Skeletal muscle tissue (tissue), 4 donors: ENCODE data around the gene RMND1. TPM values are rescaled to one million over a fixed set of nuclear protein-coding genes. Genes with fewer than 3 reads are reported as not detected.

Experiments
- H3K27ac ChIP-seq: one replicate; pipeline ENCODE4 v1.7.0; 2013; ENCODE audit warnings: mild to moderate bottlenecking, low read depth, low read length, inconsistent platforms
- H3K27me3 ChIP-seq, 3 donors: one replicate each; pipeline ENCODE4 v1.7.0; 2013; ENCODE audit warnings: low read length in 3 of 3; ENCODE audit not compliant: control insufficient read depth in 3 of 3, insufficient read depth in 3 of 3
- H3K36me3 ChIP-seq, 3 donors: one replicate each; pipeline ENCODE4 v1.7.0; 2013; ENCODE audit warnings: low read length in 3 of 3; ENCODE audit not compliant: control insufficient read depth in 3 of 3, insufficient read depth in 3 of 3
- H3K4me1 ChIP-seq, 3 donors: one replicate each; pipeline ENCODE4 v1.7.0; 2013; ENCODE audit warnings: low read length in 3 of 3, mild to moderate bottlenecking in 3 of 3; ENCODE audit not compliant: control insufficient read depth in 3 of 3, insufficient read depth in 3 of 3
- H3K4me3 ChIP-seq, 3 donors: one replicate each; pipeline ENCODE4 v1.7.0; 2013; ENCODE audit warnings: low read length in 3 of 3
- H3K9ac ChIP-seq, 3 donors: one replicate each; pipeline ENCODE4 v1.7.0; 2013; ENCODE audit warnings: low read length in 3 of 3, mild to moderate bottlenecking in 3 of 3, moderate library complexity in 2 of 3, low read depth in 1 of 3
- H3K9me3 ChIP-seq, 3 donors: one replicate each; pipeline ENCODE4 v1.7.0; 2013; ENCODE audit warnings: low read length in 3 of 3; ENCODE audit not compliant: control insufficient read depth in 3 of 3
- total RNA-seq: library from RNA; depleted of rRNA; stranded (reverse); fragments of >200 nt; gene quantifications from one replicate; pipeline ENCODE4 v1.2.3, GENCODE V29; 2014
- donor health status: Osteomylitis.

RMND1 gene
- total RNA-seq, 1 donor from 2014 or later: 30.8 TPM

GRCh38 chr6:151380848-151381205 is 71.1 kb downstream of the RMND1 start:
- no peaks in the 10 kb centered on the region for H3K36me3 ChIP-seq
- peak overlapping the region in 1 of 3 donors; percentile 34 for H3K9ac ChIP-seq
- H3K4me1 ChIP-seq: peaks cover 3 to 10% (median 5%) of the 10 kb centered on the region in 3 donors
- no peaks in the 10 kb centered on the region for H3K9me3 ChIP-seq
- no peaks in the 10 kb centered on the region for H3K27me3 ChIP-seq
- H3K4me3 ChIP-seq: no peak overlapping the region
- H3K27ac ChIP-seq: no peak overlapping the region

DNA sequence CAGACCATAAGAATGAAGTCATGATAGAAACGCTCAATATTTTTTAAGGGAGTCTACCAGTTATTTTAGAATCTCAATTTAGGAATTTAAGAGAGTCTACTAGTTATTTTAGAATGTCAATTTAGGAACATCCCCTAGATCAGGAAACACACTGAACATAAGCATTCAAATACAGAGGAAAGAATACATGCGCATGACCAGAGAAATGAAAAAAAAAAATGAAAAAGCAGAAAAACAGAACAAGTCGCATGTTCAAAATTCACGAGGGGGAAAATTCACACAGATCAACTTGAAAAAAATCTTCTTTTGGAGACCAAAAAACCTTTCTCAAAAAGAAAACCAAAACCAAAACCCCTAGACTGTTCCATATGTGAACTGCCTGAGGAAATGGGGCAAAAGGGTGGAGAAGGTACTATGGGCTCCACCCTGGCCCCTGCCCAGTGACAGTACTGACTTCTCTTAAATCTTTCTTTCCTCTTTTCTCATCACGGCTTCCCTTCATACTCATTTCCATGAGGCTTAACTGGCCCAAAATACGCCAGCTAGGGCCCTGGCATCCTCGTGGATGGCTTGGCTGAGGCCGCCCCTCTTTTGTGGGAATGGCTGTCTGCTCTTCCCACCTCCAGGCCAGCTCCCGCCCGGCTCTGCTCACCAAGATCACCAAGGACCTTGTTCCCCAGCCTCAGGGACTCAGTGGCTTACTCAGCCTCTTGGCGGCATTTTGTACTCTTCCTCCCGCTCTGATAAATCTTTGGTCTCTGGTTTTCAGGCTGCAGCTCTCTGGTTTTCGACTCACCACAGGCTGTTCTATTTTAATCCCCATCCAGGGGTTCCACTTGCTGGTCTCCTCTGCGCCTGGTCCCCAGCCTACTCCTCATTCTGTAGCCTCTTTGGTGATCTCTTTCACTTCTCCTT is 71.7 kb downstream of the RMND1 start:
- H3K9me3 ChIP-seq: no peaks in the 10 kb centered on the region

GRCh38 chr6:151377095-151377494 is 74.8 kb downstream of the RMND1 start:
- no peaks in the 10 kb centered on the region for H3K9me3 ChIP-seq
- no peaks in the 10 kb centered on the region for H3K27me3 ChIP-seq
- no peak overlapping the region for H3K9ac ChIP-seq
- peaks cover 2 to 6% (median 6%) of the 10 kb centered on the region in 3 donors for H3K36me3 ChIP-seq
- peaks cover 5 to 19% (median 8%) of the 10 kb centered on the region in 3 donors for H3K4me1 ChIP-seq
- H3K27ac ChIP-seq: no peak overlapping the region
- H3K4me3 ChIP-seq: no peak overlapping the region

More for the DNA sequence above, 71.7 kb downstream of the RMND1 start:
- Histone ChIP-seq H3K27me3 (no peaks in the 10 kb centered on the region), H3K36me3 (no peaks in the 10 kb centered on the region), H3K4me1 (peaks cover 3 to 10% (median 5%) of the 10 kb centered on the region in 3 donors), H3K27ac (no peak overlapping the region), H3K9ac (peak overlapping the region in 2 of 3 donors; percentile 28 to 34), H3K4me3 (peak overlapping the region in 2 of 3 donors; percentile 17 to 34)

- Histone ChIP-seq H3K9ac (no peak overlapping the region), H3K4me3 (no peak overlapping the region), H3K4me1 (peaks cover 5 to 19% (median 8%) of the 10 kb centered on the region in 3 donors), H3K9me3 (no peaks in the 10 kb centered on the region), H3K27ac (no peak overlapping the region), H3K36me3 (peaks cover 3 to 11% (median 6%) of the 10 kb centered on the region in 3 donors), H3K27me3 (no peaks in the 10 kb centered on the region)
Measured at GRCh38 chr6:151376440-151376839, 75.5 kb downstream of the RMND1 start.

DNA sequence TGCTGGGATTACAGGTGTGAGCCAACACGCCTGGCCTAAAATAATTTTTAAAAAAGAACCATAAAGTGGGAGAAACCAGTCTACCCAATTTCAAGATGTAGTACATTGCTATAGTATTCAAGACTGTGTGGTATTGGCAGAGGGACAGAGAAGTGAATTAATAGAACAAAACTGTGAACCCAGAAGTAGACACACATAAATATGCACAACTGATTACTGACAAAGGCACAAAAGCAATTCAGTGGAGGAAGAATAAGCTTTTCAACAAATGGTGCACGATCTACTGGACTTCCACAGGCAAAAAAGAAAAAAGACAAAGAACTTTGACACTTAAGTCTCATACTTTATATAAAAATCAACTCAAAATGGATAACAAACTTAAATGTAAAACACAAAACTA is 76.1 kb downstream of the RMND1 start:
- H3K4me3 ChIP-seq: no peak overlapping the region
- H3K27me3 ChIP-seq: no peaks in the 10 kb centered on the region
- peaks cover 7 to 17% (median 10%) of the 10 kb centered on the region in 3 donors for H3K36me3 ChIP-seq
- no peaks in the 10 kb centered on the region for H3K9me3 ChIP-seq
- H3K27ac ChIP-seq: no peak overlapping the region
- no peak overlapping the region for H3K9ac ChIP-seq
- peaks cover 5 to 16% (median 9%) of the 10 kb centered on the region in 3 donors for H3K4me1 ChIP-seq

- Histone ChIP-seq H3K4me3 (no peak overlapping the region), H3K9me3 (no peaks in the 10 kb centered on the region), H3K36me3 (peaks cover 8 to 18% (median 10%) of the 10 kb centered on the region in 3 donors), H3K4me1 (peaks cover 0 to 14% (median 10%) of the 10 kb centered on the region in 3 donors), H3K27ac (peak overlapping the region; percentile 45), H3K9ac (no peak overlapping the region), H3K27me3 (no peaks in the 10 kb centered on the region)
Measured at GRCh38 chr6:151374036-151374683, 77.8 kb downstream of the RMND1 start.

GRCh38 chr6:151372164-151372563 is 79.8 kb downstream of the RMND1 start:
- Histone ChIP-seq H3K27me3 (no peaks in the 10 kb centered on the region), H3K4me1 (peaks cover 0 to 14% (median 10%) of the 10 kb centered on the region in 3 donors), H3K36me3 (peaks cover 10 to 18% (median 10%) of the 10 kb centered on the region in 3 donors), H3K27ac (no peak overlapping the region), H3K9ac (no peak overlapping the region), H3K4me3 (no peak overlapping the region), H3K9me3 (no peaks in the 10 kb centered on the region)

GRCh38 chr6:151370509-151371078 is 81.3 kb downstream of the RMND1 start:
- Histone ChIP-seq H3K27me3 (no peaks in the 10 kb centered on the region), H3K36me3 (peaks cover 21 to 31% (median 22%) of the 10 kb centered on the region in 3 donors), H3K4me3 (no peak overlapping the region)

DNA sequence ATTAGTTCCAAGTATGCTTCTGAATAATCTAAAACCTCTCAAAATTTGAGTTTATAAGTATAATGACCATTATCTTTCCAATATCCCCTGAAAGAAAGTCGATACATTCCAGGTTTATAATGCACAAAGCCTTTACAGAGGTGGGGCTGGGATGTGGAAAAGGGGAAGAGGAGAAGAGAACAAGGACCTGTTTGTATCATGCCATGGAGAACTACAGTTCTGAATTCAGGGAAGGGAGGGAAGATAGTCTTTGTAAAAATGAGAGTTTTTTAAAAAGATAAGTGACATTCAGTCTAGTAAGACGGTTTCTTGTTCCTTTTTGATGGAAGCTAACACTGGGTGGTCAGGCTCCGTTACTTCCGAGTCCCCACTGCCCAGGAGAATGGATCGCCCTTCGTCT is 86.7 kb downstream of the RMND1 start:
- H3K9me3 ChIP-seq: no peaks in the 10 kb centered on the region
- no peak overlapping the region for H3K4me3 ChIP-seq
- H3K36me3 ChIP-seq: peaks cover 25 to 42% (median 32%) of the 10 kb centered on the region in 3 donors
- H3K4me1 ChIP-seq: no peaks in the 10 kb centered on the region
- no peak overlapping the region for H3K9ac ChIP-seq
- H3K27ac ChIP-seq: no peak overlapping the region
- no peaks in the 10 kb centered on the region for H3K27me3 ChIP-seq

More at GRCh38 chr6:151370509-151371078, 81.3 kb downstream of the RMND1 start:
- Histone ChIP-seq H3K4me1 (peaks cover 0 to 14% (median 10%) of the 10 kb centered on the region in 3 donors), H3K9me3 (no peaks in the 10 kb centered on the region), H3K9ac (no peak overlapping the region), H3K27ac (no peak overlapping the region)
